HG03520 (cell line): ENCODE measurements around the gene TRMO.

Source experiments
- ATAC-seq: cut with Tn5 transposase; IDR thresholded peaks from one replicate; pipeline ENCODE4 v1.9.1; 2021; ENCODE audit warnings: mild to moderate bottlenecking, moderate library complexity; ENCODE audit not compliant: unreplicated experiment

The TRMO gene

GRCh38 chr9:97861148-97861475, 61.2 kb downstream of the TRMO start:
- no peak for ATAC-seq

GRCh38 chr9:97860451-97861147, 61.7 kb downstream of the TRMO start:
- ATAC-seq = no peak

- no peak for ATAC-seq
Measured at GRCh38 chr9:97859346-97859745, 63.0 kb downstream of the TRMO start.

DNA sequence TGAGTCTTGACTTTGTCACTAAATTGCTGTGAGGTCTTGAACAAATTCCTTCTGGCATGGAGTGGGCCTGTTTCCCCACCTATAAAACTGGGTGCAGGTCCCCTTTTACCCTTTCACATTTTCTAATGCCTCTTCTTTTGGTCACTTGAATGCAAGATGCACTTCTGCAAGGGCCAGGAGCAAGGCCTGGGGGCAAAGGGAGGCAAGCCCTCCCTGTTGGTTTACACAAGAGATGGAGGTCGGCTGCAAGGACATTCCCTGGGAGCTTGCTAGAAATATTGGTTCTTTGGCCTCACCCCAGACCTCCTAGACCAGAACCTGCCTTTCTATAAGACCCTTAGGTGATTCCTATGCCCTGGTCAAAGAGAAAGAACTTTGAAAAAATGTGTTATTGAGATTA, 63.5 kb downstream of the TRMO start:
- no peak for ATAC-seq

- ATAC-seq = no peak
Measured at GRCh38 chr9:97858393-97858713, 63.9 kb downstream of the TRMO start.

GRCh38 chr9:97857606-97858392, 64.5 kb downstream of the TRMO start:
- ATAC-seq = no peak

- ATAC-seq = no peak
Measured at GRCh38 chr9:97856857-97857605, 65.3 kb downstream of the TRMO start.

DNA sequence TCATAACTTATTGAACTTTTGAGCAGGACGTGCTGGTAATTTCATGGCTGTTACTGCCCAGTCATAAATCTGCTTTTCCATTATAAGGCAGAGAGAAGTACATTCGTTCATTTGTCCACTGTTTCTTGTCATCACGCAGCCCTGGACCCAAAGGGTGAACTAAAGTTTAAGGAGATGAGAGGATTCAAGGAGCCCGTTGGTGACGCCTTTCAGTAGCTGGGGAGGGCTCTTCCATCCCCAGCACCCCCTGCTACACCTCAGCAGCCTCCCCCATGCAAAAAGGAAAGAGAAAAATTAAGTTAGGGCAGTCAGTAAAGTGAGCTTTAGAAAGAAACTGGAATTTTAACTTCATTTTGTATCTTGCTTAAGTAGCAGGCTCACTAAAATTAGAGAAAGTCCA, 66.4 kb downstream of the TRMO start:
- no peak for ATAC-seq

- ATAC-seq = no peak
Measured at GRCh38 chr9:97855486-97855875, 66.8 kb downstream of the TRMO start.

- ATAC-seq = no peak
Measured at GRCh38 chr9:97854696-97855485, 67.4 kb downstream of the TRMO start.
